C4-2B (cell line): Measurements from ENCODE around the gene MAPK7.

Source experiments
- ZFX ChIP-seq: fragments of 450-650 bp; IDR thresholded peaks from 2 replicates; pipeline ENCODE4 v1.6.1; 2017
- TF ChIP-seq, protein P1 (sequence below): fragments of 450-650 bp; conservative IDR thresholded peaks from 2 replicates; pipeline ENCODE4 v1.5.1; 2017; ENCODE audit warnings: mild to moderate bottlenecking

DNA sequence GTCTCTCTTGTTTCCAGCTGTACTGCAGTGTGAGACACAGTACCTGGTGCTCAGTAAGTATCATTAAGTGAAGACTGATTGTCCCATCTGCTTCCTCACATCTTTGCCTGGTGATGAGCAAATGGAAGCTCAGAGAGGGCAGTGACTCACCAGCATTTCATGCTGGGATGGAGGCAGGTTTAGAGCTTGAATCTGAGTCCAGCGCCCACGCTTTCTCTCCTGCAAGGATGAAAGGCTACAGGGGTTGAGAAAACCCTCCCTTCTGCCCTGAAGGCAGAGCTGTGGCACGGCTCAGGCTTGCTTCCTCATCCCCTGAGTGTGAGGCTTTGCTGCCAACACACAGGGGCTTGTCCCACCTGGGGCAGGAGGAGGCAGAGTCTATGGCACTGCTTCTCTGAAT, 31.2 kb downstream of the MAPK7 start:
- TF ChIP-seq, protein P1, sequence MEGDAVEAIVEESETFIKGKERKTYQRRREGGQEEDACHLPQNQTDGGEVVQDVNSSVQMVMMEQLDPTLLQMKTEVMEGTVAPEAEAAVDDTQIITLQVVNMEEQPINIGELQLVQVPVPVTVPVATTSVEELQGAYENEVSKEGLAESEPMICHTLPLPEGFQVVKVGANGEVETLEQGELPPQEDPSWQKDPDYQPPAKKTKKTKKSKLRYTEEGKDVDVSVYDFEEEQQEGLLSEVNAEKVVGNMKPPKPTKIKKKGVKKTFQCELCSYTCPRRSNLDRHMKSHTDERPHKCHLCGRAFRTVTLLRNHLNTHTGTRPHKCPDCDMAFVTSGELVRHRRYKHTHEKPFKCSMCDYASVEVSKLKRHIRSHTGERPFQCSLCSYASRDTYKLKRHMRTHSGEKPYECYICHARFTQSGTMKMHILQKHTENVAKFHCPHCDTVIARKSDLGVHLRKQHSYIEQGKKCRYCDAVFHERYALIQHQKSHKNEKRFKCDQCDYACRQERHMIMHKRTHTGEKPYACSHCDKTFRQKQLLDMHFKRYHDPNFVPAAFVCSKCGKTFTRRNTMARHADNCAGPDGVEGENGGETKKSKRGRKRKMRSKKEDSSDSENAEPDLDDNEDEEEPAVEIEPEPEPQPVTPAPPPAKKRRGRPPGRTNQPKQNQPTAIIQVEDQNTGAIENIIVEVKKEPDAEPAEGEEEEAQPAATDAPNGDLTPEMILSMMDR, result no peak
- TF ChIP-seq ZFX, result no peak
